WTC11 (cell line): ENCODE measurements around the gene EFCAB8. TPM values are rescaled to one million over a fixed set of nuclear protein-coding genes. Genes with fewer than 3 reads are reported as not detected.

Experiments
- ATAC-seq: fragments of 200-7000 bp; cut with Tn5 transposase; 2 replicates; pipeline ENCODE4 v1.10.0; 2021; ENCODE audit warnings: mild to moderate bottlenecking, moderate library complexity
- CTCF ChIA-PET: fragments of 300-600 bp; sonication (Branson Sonifier 250); formaldehyde crosslinking; loops from one replicate; lab custom pipeline; 2021; ENCODE audit warnings: antibody characterized with exemption; lab: Charles Lee
- POLR2A ChIA-PET: fragments of 350-600 bp; sonication (Branson Sonifier 250); formaldehyde crosslinking; loops from one replicate; lab custom pipeline; 2021; ENCODE audit warnings: antibody characterized with exemption; lab: Charles Lee
- DNase-seq: peaks from one replicate; pipeline ENCODE4 v3.0.0; 2021; ENCODE audit warnings: low spot score
- H3K27ac Mint-ChIP-seq: 2 replicates; pipeline ENCODE4 v1.8.0; 2021; ENCODE audit warnings: mixed read lengths
- H3K27me3 Mint-ChIP-seq: 2 replicates; pipeline ENCODE4 v1.8.0; 2021; ENCODE audit warnings: low read depth, mild to moderate bottlenecking, moderate library complexity, mixed read lengths
- H3K36me3 Mint-ChIP-seq: 2 replicates; pipeline ENCODE4 v1.8.0; 2021; ENCODE audit warnings: mixed read lengths
- H3K4me1 Mint-ChIP-seq: 2 replicates; pipeline ENCODE4 v1.8.0; 2022; ENCODE audit warnings: mixed read lengths
- H3K4me3 Mint-ChIP-seq: 2 replicates; pipeline ENCODE4 v1.8.0; 2021; ENCODE audit warnings: mild to moderate bottlenecking, moderate library complexity, mixed read lengths
- H3K9me3 Mint-ChIP-seq: 2 replicates; pipeline ENCODE4 v1.8.0; 2021; ENCODE audit warnings: mixed read lengths
- ATF1 ChIP-seq: sonication (generic); formaldehyde crosslinking; IDR thresholded peaks from 2 replicates; pipeline ENCODE4 v1.8.1; 2023; ENCODE audit warnings: mild to moderate bottlenecking, moderate library complexity, missing genetic modification reagents
- FOXK1 ChIP-seq: sonication (generic); formaldehyde crosslinking; IDR thresholded peaks from 2 replicates; pipeline ENCODE4 v1.8.0; 2022; ENCODE audit warnings: mild to moderate bottlenecking, moderate library complexity, missing genetic modification reagents
- MYBL2 ChIP-seq: sonication (generic); formaldehyde crosslinking; IDR thresholded peaks from 2 replicates; pipeline ENCODE4 v1.8.1; 2023; ENCODE audit warnings: mild to moderate bottlenecking, moderate library complexity, missing genetic modification reagents
- NR1H2 ChIP-seq: sonication (generic); formaldehyde crosslinking; IDR thresholded peaks from 2 replicates; pipeline ENCODE4 v1.9.0; 2021; ENCODE audit warnings: mild to moderate bottlenecking, moderate library complexity, missing genetic modification reagents
- NR3C1 ChIP-seq: sonication (generic); formaldehyde crosslinking; conservative IDR thresholded peaks from 2 replicates; pipeline ENCODE4 v1.8.1; 2023; ENCODE audit warnings: low read depth, mild to moderate bottlenecking, missing genetic modification reagents
- PRRX2 ChIP-seq: fragments of 250-450 bp; sonication (Bioruptor Pico); IDR thresholded peaks from 2 replicates; pipeline ENCODE4 v1.8.0; 2021; ENCODE audit warnings: mild to moderate bottlenecking
- RELA ChIP-seq: sonication (generic); formaldehyde crosslinking; IDR thresholded peaks from 2 replicates; pipeline ENCODE4 v1.8.1; 2022; ENCODE audit warnings: missing genetic modification reagents, mild to moderate bottlenecking, borderline replicate concordance
- TCF7 ChIP-seq: sonication (generic); formaldehyde crosslinking; IDR thresholded peaks from 2 replicates; pipeline ENCODE4 v1.8.0; 2022; ENCODE audit warnings: mild to moderate bottlenecking, low read depth, missing genetic modification reagents, moderate library complexity
- TEAD1 ChIP-seq: sonication (generic); formaldehyde crosslinking; IDR thresholded peaks from 2 replicates; pipeline ENCODE4 v1.8.0; 2022; ENCODE audit warnings: mild to moderate bottlenecking, missing genetic modification reagents
- ZNF416 ChIP-seq: fragments of 250-450 bp; sonication (Bioruptor Pico); IDR thresholded peaks from 2 replicates; pipeline ENCODE4 v1.9.0; 2021; ENCODE audit warnings: mild to moderate bottlenecking, inconsistent platforms
- ZNF423 ChIP-seq: fragments of 250-450 bp; sonication (Bioruptor Pico); IDR thresholded peaks from 2 replicates; pipeline ENCODE4 v2.1.2; 2022; ENCODE audit warnings: mild to moderate bottlenecking, moderate library complexity
- total RNA-seq: library from RNA; stranded (reverse); gene quantifications from 3 replicates; pipeline ENCODE4 v1.2.3, GENCODE V29; 2021
- TF ChIP-seq, protein P1 (sequence below): fragments of 200-600 bp; IDR thresholded peaks from 2 replicates; pipeline ENCODE4 v1.8.0; 2022; ENCODE audit warnings: antibody characterized with exemption
- TF ChIP-seq, protein P2 (sequence below): sonication (generic); formaldehyde crosslinking; IDR thresholded peaks from 2 replicates; pipeline ENCODE4 v1.8.0; 2023; ENCODE audit warnings: missing genetic modification reagents
- TF ChIP-seq, protein P3 (sequence below): sonication (generic); formaldehyde crosslinking; IDR thresholded peaks from 2 replicates; pipeline ENCODE4 v1.8.0; 2022; ENCODE audit warnings: mild to moderate bottlenecking, missing genetic modification reagents
- TF ChIP-seq, protein P4 (sequence below): sonication (generic); formaldehyde crosslinking; conservative IDR thresholded peaks from 2 replicates; pipeline ENCODE4 v1.8.1; 2022; ENCODE audit warnings: mild to moderate bottlenecking, missing genetic modification reagents
- TF ChIP-seq, protein P5 (sequence below): fragments of 250-450 bp; sonication (Bioruptor Pico); IDR thresholded peaks from 2 replicates; pipeline ENCODE4 v1.9.0; 2021; ENCODE audit warnings: mild to moderate bottlenecking
- TF ChIP-seq, protein P6 (sequence below): fragments of 250-450 bp; sonication (Bioruptor Pico); IDR thresholded peaks from 2 replicates; pipeline ENCODE4 v1.8.0; 2021; ENCODE audit warnings: mild to moderate bottlenecking
- TF ChIP-seq, protein P7 (sequence below): fragments of 250-450 bp; sonication (Bioruptor Pico); IDR thresholded peaks from 2 replicates; pipeline ENCODE4 v2.1.2; 2022; ENCODE audit warnings: mild to moderate bottlenecking, moderate library complexity
- TF ChIP-seq, protein P8 (sequence below): sonication (generic); formaldehyde crosslinking; IDR thresholded peaks from 2 replicates; pipeline ENCODE4 v1.8.1; 2022; ENCODE audit warnings: low read depth, mild to moderate bottlenecking, moderate library complexity, missing genetic modification reagents, borderline replicate concordance
- TF ChIP-seq, protein P9 (sequence below): sonication (generic); formaldehyde crosslinking; IDR thresholded peaks from 2 replicates; pipeline ENCODE4 v1.8.0; 2022; ENCODE audit warnings: mild to moderate bottlenecking, missing genetic modification reagents

The EFCAB8 gene
- total RNA-seq, 1 experiment from 2014 or later = 0.17 TPM

DNA sequence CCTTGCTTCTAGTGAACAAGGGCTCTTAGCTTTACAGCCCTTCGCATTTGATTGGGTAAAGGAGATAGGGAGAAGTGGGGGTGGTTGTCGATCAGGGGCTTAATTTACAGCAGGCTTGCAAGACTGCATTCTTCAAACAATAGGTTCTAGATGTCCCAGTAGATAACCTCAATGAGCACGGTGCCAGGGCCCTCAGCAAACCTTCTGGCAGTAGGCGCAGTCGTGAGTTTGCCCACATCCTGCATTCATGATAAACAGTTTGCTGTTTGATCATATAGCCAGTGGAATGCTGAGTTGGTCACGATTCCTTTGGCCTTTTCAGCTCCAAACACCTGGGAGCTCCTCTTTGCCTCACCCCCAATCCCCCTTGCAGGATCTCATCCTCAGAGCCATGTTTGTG lies 118.0 kb downstream of the EFCAB8 start:
- Mint-ChIP-seq H3K36me3 (peaks cover 9% of the 10 kb centered on the region; the same call in 1 of the 2 replicates), H3K27me3 (no peaks in the 10 kb centered on the region), H3K4me1 (peaks cover 22% of the 10 kb centered on the region; the same call in 1 of the 2 replicates), H3K9me3 (peaks cover 12% of the 10 kb centered on the region), H3K4me3 (no peak overlapping the region), H3K27ac (no peak overlapping the region)
- POLR2A ChIA-PET = no interaction called here
- ATAC-seq = no peak
- TF ChIP-seq, protein P1, sequence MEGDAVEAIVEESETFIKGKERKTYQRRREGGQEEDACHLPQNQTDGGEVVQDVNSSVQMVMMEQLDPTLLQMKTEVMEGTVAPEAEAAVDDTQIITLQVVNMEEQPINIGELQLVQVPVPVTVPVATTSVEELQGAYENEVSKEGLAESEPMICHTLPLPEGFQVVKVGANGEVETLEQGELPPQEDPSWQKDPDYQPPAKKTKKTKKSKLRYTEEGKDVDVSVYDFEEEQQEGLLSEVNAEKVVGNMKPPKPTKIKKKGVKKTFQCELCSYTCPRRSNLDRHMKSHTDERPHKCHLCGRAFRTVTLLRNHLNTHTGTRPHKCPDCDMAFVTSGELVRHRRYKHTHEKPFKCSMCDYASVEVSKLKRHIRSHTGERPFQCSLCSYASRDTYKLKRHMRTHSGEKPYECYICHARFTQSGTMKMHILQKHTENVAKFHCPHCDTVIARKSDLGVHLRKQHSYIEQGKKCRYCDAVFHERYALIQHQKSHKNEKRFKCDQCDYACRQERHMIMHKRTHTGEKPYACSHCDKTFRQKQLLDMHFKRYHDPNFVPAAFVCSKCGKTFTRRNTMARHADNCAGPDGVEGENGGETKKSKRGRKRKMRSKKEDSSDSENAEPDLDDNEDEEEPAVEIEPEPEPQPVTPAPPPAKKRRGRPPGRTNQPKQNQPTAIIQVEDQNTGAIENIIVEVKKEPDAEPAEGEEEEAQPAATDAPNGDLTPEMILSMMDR = no peak
- TF ChIP-seq, protein P2, sequence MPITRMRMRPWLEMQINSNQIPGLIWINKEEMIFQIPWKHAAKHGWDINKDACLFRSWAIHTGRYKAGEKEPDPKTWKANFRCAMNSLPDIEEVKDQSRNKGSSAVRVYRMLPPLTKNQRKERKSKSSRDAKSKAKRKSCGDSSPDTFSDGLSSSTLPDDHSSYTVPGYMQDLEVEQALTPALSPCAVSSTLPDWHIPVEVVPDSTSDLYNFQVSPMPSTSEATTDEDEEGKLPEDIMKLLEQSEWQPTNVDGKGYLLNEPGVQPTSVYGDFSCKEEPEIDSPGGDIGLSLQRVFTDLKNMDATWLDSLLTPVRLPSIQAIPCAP (CRISPR knock-in tag) = no peak
- TF ChIP-seq NR1H2 (CRISPR knock-in tag) = no peak
- TF ChIP-seq, protein P3, sequence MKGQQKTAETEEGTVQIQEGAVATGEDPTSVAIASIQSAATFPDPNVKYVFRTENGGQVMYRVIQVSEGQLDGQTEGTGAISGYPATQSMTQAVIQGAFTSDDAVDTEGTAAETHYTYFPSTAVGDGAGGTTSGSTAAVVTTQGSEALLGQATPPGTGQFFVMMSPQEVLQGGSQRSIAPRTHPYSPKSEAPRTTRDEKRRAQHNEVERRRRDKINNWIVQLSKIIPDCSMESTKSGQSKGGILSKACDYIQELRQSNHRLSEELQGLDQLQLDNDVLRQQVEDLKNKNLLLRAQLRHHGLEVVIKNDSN (CRISPR knock-in tag) = no peak
- TF ChIP-seq, protein P4, sequence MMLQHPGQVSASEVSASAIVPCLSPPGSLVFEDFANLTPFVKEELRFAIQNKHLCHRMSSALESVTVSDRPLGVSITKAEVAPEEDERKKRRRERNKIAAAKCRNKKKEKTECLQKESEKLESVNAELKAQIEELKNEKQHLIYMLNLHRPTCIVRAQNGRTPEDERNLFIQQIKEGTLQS = no peak
- peak; percentile 2 for DNase-seq
- CTCF ChIA-PET = interaction anchor here (3.0 kb wide), 1 partner anchor 19 kb away, joined by 16 read pairs; no protein-coding TSS in a partner anchor

DNA sequence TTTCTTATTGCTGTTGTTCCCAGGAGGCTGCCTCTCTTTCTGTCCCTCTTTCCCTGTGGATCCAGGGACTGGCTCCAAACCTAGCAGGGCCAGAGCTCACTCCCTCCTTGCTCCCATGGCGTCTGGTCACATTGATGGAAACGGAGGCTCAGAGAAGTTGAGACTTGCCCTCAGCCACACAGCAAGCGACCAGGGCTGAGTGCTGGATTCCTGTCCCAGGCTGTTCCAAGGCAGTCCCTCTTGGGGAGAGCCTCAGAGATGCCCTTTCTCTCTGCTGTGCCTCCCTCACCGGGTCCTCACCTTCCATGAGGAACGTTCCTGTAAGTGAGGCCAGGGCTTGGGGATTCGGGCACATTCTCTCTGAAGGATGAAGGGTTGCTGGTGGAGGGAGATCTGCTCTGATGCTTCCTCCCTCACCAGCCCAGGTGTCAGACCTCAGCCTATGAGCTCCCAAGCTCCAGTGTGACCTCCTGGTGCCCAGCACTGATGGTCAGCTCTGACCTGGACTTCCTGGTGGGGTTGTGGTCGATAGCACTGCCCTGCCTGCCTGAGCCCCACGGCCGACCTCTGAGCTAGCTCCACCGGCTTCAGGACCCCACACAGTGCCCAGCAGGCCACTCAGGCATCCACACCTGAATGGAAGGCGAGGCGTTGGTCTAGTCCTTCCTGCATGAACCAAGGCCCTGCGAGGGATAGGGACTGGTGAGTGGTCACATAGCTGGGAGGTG lies 118.7 kb downstream of the EFCAB8 start:
- Mint-ChIP-seq H3K4me1 (peaks cover 22% of the 10 kb centered on the region; the same call in 1 of the 2 replicates), H3K9me3 (peaks cover 12% of the 10 kb centered on the region), H3K36me3 (peaks cover 9% of the 10 kb centered on the region; the same call in 1 of the 2 replicates), H3K4me3 (no peak overlapping the region), H3K27ac (no peak overlapping the region), H3K27me3 (no peaks in the 10 kb centered on the region)
- no peak for TF ChIP-seq TEAD1
- TF ChIP-seq, protein P2 (CRISPR knock-in tag) = no peak
- no peak for TF ChIP-seq TCF7 (CRISPR knock-in tag)
- TF ChIP-seq RELA = no peak
- TF ChIP-seq, protein P5, sequence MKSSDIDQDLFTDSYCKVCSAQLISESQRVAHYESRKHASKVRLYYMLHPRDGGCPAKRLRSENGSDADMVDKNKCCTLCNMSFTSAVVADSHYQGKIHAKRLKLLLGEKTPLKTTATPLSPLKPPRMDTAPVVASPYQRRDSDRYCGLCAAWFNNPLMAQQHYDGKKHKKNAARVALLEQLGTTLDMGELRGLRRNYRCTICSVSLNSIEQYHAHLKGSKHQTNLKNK (CRISPR knock-in tag) = no peak
- TF ChIP-seq, protein P6, sequence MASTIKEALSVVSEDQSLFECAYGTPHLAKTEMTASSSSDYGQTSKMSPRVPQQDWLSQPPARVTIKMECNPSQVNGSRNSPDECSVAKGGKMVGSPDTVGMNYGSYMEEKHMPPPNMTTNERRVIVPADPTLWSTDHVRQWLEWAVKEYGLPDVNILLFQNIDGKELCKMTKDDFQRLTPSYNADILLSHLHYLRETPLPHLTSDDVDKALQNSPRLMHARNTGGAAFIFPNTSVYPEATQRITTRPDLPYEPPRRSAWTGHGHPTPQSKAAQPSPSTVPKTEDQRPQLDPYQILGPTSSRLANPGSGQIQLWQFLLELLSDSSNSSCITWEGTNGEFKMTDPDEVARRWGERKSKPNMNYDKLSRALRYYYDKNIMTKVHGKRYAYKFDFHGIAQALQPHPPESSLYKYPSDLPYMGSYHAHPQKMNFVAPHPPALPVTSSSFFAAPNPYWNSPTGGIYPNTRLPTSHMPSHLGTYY = no peak
- no peak for TF ChIP-seq PRRX2 (CRISPR knock-in tag)
- no peak for TF ChIP-seq ZNF416
- no peak for TF ChIP-seq ATF1 (CRISPR knock-in tag)
- no peak for TF ChIP-seq FOXK1 (CRISPR knock-in tag)
- peak; percentile 6 for DNase-seq
- ATAC-seq = no peak
- POLR2A ChIA-PET = no interaction called here
- CTCF ChIA-PET = interaction anchor here (1.2 to 3.0 kb wide), 2 partner anchors 18 to 75 kb away, joined by 5 to 16 read pairs; no protein-coding TSS in a partner anchor

DNA sequence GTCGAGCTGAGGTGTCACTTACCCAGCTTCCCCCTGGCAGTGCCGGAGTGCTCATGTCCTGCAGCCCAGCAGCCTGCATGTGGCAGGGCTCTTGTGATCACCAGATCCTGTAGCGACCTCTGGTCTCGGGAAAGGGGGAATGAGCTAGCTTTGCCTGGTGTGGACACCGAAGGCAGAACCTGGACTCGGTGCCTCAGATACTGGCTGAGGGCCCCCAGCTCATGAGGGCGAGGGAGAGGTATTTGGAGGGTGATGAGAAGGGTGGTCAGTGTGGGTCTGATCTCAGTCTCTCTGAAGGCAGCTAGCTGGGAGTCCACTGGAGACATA lies 119.2 kb downstream of the EFCAB8 start:
- ChIA-PET CTCF (interaction anchor here (1.1 to 3.0 kb wide), 3 partner anchors 18 to 76 kb away, joined by 3 to 16 read pairs (median 5); no protein-coding TSS in a partner anchor), POLR2A (no interaction called here)
- H3K27ac Mint-ChIP-seq = no peak overlapping the region
- ATAC-seq = no peak
- peaks cover 12% of the 10 kb centered on the region for H3K9me3 Mint-ChIP-seq
- DNase-seq = no peak
- H3K4me1 Mint-ChIP-seq = peaks cover 22% of the 10 kb centered on the region; the same call in 1 of the 2 replicates
- H3K4me3 Mint-ChIP-seq = no peak overlapping the region
- no peaks in the 10 kb centered on the region for H3K27me3 Mint-ChIP-seq
- H3K36me3 Mint-ChIP-seq = peaks cover 9% of the 10 kb centered on the region; the same call in 1 of the 2 replicates
- no peak for TF ChIP-seq MYBL2 (CRISPR knock-in tag)
- TF ChIP-seq, protein P7, sequence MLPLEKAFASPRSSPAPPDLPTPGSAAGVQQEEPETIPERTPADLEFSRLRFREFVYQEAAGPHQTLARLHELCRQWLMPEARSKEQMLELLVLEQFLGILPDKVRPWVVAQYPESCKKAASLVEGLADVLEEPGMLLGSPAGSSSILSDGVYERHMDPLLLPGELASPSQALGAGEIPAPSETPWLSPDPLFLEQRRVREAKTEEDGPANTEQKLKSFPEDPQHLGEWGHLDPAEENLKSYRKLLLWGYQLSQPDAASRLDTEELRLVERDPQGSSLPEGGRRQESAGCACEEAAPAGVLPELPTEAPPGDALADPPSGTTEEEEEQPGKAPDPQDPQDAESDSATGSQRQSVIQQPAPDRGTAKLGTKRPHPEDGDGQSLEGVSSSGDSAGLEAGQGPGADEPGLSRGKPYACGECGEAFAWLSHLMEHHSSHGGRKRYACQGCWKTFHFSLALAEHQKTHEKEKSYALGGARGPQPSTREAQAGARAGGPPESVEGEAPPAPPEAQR (CRISPR knock-in tag) = no peak
- no peak for TF ChIP-seq ZNF423 (CRISPR knock-in tag)
- no peak for TF ChIP-seq NR1H2 (CRISPR knock-in tag)
- TF ChIP-seq, protein P8, sequence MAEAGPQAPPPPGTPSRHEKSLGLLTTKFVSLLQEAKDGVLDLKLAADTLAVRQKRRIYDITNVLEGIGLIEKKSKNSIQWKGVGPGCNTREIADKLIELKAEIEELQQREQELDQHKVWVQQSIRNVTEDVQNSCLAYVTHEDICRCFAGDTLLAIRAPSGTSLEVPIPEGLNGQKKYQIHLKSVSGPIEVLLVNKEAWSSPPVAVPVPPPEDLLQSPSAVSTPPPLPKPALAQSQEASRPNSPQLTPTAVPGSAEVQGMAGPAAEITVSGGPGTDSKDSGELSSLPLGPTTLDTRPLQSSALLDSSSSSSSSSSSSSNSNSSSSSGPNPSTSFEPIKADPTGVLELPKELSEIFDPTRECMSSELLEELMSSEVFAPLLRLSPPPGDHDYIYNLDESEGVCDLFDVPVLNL = no peak
- TF ChIP-seq, protein P9, sequence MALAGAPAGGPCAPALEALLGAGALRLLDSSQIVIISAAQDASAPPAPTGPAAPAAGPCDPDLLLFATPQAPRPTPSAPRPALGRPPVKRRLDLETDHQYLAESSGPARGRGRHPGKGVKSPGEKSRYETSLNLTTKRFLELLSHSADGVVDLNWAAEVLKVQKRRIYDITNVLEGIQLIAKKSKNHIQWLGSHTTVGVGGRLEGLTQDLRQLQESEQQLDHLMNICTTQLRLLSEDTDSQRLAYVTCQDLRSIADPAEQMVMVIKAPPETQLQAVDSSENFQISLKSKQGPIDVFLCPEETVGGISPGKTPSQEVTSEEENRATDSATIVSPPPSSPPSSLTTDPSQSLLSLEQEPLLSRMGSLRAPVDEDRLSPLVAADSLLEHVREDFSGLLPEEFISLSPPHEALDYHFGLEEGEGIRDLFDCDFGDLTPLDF = no peak
- no peak for TF ChIP-seq NR3C1 (CRISPR knock-in tag)
